NT2/D1 (cell line): ENCODE data around the gene GABBR2.

Experiments used
- SUZ12 ChIP-seq: IDR thresholded peaks from 2 replicates; pipeline ENCODE4 v1.6.1; 2011; ENCODE audit not compliant: insufficient read length, insufficient read depth; ENCODE audit errors: extremely low read depth
- YY1 ChIP-seq: IDR thresholded peaks from 2 replicates; pipeline ENCODE4 v1.6.1; 2011; ENCODE audit not compliant: insufficient read length, insufficient read depth
- ZNF274 ChIP-seq: IDR thresholded peaks from 2 replicates; pipeline ENCODE4 v1.6.1; 2011; ENCODE audit warnings: mild to moderate bottlenecking, low read depth, low read length

- no peak for TF ChIP-seq ZNF274
- no peak for TF ChIP-seq YY1
- no peak for TF ChIP-seq SUZ12
These were observed 176.6 kb downstream of the GABBR2 start for GRCh38 chr9:98532147-98532546.
